ENCODE measurements around the gene ARID1B.
A peak's percentile ranks its signal among the peaks of the same experiment; 100 is the strongest.

ARID1B gene

DNA sequence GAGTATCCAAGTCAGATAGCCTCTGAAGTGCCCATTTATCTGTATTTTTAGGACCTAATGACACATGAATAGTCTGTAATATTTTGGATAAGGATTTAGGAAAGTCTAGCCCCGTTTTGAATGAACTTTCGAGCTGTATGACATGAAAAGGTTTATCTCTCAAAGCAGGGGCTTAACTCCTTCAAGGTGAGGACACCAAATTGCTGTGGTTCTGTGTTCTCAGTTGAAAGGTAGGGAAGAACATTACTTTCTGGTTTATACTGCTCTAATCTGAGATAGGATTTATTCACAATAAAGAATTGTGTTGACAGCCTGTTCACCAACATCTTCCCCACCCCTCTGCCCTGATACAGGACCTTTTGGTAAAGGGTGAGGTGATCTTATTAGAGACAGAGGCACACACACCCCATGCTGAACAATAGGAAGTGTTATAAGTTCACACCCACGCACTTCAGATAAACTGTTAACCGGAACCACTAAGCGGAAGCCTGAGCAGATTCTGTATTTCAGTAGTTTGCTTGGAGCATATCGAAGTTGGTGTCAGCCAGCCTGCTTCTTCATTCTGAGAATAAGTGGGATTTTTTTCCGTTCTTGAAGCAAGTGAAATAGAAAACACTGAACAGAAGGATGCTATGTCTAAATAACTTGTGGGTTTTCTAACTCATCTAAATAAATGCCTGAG lies 322.9 kb downstream of the ARID1B start:
- DNase-seq (ENCODE audit: extremely low read depth, low read depth) = no peak
- TF ChIP-seq, protein P1, sequence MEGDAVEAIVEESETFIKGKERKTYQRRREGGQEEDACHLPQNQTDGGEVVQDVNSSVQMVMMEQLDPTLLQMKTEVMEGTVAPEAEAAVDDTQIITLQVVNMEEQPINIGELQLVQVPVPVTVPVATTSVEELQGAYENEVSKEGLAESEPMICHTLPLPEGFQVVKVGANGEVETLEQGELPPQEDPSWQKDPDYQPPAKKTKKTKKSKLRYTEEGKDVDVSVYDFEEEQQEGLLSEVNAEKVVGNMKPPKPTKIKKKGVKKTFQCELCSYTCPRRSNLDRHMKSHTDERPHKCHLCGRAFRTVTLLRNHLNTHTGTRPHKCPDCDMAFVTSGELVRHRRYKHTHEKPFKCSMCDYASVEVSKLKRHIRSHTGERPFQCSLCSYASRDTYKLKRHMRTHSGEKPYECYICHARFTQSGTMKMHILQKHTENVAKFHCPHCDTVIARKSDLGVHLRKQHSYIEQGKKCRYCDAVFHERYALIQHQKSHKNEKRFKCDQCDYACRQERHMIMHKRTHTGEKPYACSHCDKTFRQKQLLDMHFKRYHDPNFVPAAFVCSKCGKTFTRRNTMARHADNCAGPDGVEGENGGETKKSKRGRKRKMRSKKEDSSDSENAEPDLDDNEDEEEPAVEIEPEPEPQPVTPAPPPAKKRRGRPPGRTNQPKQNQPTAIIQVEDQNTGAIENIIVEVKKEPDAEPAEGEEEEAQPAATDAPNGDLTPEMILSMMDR (IDR thresholded peaks at IDR 0.05; ENCODE audit: low read depth, low read length, missing control alignments) = no peak
- no peak overlapping the region for H3K4me3 ChIP-seq (replicated peaks; ENCODE audit: low read depth, low read length)

DNA sequence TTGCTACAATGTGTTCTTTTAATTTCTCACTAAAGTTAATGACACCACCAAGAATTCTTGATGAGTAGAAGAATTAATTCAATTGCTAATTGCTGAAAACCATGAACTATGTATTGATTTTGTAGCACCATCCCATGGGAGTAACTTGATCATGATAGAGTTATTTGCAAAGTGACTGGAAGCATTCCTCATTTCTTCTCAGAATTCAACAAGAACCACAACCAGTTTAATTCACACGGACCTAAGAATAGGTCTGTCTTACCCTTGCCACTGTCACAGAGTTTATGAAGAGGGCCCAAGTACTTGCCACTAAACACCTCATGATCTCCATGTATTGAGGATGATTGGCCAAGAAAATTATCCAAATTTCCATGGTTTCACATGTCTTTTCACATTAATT lies 324.0 kb downstream of the ARID1B start:
- no peak overlapping the region for H3K4me3 ChIP-seq (replicated peaks; ENCODE audit: low read depth, low read length)
- no peak for DNase-seq (ENCODE audit: extremely low read depth, low read depth)
- TF ChIP-seq, protein P1 (IDR thresholded peaks at IDR 0.05; ENCODE audit: low read depth, low read length, missing control alignments) = no peak

DNA sequence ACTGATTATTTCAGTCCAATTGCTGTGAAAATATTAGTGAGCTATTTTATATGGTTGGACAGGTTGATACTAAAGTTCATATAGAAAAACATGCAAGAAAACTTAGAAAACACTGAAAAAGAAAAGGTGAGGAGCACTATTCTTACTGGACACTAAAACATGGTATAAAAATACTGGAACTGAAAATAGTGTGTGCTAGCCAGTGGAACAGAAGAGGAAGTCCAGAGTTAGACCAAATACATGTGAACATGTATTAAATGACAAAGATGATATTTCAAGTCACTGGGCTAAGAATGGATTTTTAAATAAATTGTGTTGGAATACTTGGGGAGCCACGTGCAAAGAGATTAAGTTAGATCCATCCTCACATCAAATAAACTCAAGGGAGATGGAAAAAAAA lies 327.6 kb downstream of the ARID1B start:
- no peak for DNase-seq (ENCODE audit: extremely low read depth, low read depth)
- H3K4me3 ChIP-seq (replicated peaks; ENCODE audit: low read depth, low read length) = no peak overlapping the region
- TF ChIP-seq, protein P1 (IDR thresholded peaks at IDR 0.05; ENCODE audit: low read depth, low read length, missing control alignments) = no peak

DNA sequence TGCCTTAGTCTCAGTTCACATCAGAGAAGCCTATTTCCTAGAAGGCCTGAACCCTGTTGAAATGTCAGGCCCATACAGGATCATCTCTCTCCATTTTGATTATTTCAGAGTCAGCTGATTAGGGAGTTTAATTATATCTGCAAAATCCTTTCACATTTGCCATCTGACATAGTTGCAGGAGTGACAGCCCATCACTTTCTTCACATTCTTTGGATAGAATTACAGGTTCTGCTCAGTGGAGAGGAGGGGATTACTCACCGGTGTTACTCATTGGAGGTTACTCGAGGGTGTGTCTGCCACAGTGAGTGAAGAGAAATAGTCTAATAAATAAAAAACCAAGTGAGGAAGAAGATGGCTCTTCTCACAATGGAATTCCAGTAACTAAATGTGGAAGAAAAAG lies 329.3 kb downstream of the ARID1B start:
- DNase-seq (ENCODE audit: extremely low read depth, low read depth) = no peak
- H3K4me3 ChIP-seq (replicated peaks; ENCODE audit: low read depth, low read length) = no peak overlapping the region
- TF ChIP-seq, protein P1 (IDR thresholded peaks at IDR 0.05; ENCODE audit: low read depth, low read length, missing control alignments) = no peak

DNA sequence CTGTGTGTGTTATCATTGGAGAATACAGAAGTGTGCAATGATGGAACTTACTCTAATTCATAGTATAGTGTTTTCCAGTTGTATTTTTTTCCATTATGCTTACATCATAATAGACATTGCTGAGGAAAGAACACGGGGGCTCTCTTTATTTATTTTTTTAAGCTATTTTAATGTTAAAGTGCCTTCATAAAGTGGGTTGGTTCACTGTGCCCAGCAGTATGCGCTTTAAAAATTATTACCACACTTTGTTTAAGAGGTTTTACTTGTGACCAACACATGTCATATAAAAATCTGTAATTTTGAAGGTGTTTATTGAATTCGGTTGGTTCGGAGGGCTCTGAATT lies 330.4 kb downstream of the ARID1B start:
- TF ChIP-seq, protein P1 (IDR thresholded peaks at IDR 0.05; ENCODE audit: low read depth, low read length, missing control alignments) = no peak
- DNase-seq (ENCODE audit: extremely low read depth, low read depth) = no peak
- H3K4me3 ChIP-seq (replicated peaks; ENCODE audit: low read depth, low read length) = no peak overlapping the region

DNA sequence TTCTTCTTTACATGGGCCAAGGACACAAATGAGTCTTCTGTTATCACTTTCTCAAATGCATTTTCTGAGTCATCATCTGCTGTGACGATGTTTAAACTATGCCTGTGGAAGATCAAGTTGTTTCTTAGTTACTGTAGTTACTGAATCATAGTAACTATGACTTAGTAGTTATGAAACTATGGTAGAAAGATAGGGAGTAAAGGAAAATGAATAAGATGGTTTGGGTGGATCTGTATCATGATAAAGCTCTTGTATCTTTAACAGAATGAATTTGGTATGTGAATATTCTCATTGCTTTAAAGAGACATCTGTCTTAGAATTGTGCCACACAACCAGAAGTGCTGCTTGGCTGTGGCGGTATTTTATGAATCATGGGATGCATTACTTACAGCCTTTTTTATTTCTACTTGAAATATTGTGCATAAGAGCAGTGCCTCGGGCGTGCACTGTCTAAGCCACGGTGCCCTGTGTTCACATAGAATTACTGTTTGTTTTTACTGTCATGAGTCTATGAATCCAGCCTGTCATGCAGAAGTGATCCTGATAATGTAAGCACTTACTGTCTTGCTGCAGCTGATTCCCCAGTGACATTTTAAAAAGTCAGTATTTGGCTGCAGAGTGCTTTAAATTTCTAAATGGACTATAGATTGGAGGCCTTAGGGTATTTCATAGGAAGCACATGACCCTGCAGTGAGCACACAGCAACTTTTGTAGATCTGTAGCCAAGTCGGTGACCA lies 330.9 kb downstream of the ARID1B start:
- H3K4me3 ChIP-seq (replicated peaks; ENCODE audit: low read depth, low read length) = no peak overlapping the region
- TF ChIP-seq, protein P1 (IDR thresholded peaks at IDR 0.05; ENCODE audit: low read depth, low read length, missing control alignments) = no peak
- peak; percentile 75 for DNase-seq (ENCODE audit: extremely low read depth, low read depth)
